ENCODE data around the gene CLECL1. TPM values are rescaled to one million over a fixed set of nuclear protein-coding genes. Genes with fewer than 3 reads are reported as not detected.

The CLECL1 gene
- total and polyA plus RNA-seq, 2 of the 13 experiments (the other 11 are each of a cell fraction or from before 2014, with no cell fraction given), result not detected

- TF ChIP-seq THRA (CRISPR knock-in tag; IDR thresholded peaks at IDR 0.05; ENCODE audit: borderline replicate concordance) (no peak), SUZ12 (IDR thresholded peaks at IDR 0.05; ENCODE audit: low read depth, low read length) (no peak), DNMT1 (CRISPR knock-in tag; IDR thresholded peaks at IDR 0.05) (no peak), ZNF280B (CRISPR knock-in tag; IDR thresholded peaks at IDR 0.05; ENCODE audit: borderline replicate concordance) (no peak)
Measured at GRCh38 chr12:9779209-9779608, 46.3 kb upstream of the CLECL1 start (continued).

GRCh38 chr12:9776781-9777180, 43.9 kb upstream of the CLECL1 start:
- H3K4me1 ChIP-seq (ENCODE audit: insufficient read depth, low read length), result no peaks in the 10 kb centered on the region
- no peak overlapping the region for H3K4me2 ChIP-seq (ENCODE audit: low read depth, low read length)
- CTCF ChIA-PET (ENCODE audit: low intra/inter-chr PET ratio, low total read pairs), result no interaction called here
- no peaks in the 10 kb centered on the region for H3K79me2 ChIP-seq (ENCODE audit: insufficient read depth, low read length)
- H3K9me3 ChIP-seq (ENCODE audit: low read length), result no peaks in the 10 kb centered on the region
- intact Hi-C loops (cut with micrococcal nuclease; ENCODE audit: unreplicated experiment) (no loop called here), in situ Hi-C loops (cut with HindIII; ENCODE audit: extremely low pct_ligation_motif_present, low pct_unique_long_range_greater_than_20kb) (no loop called here)
- H3K9ac ChIP-seq (ENCODE audit: insufficient read depth, low read depth, low read length), result no peak overlapping the region
- H4K20me1 ChIP-seq (ENCODE audit: insufficient read depth, low read length), result no peaks in the 10 kb centered on the region
- BruUV-seq (replicated peaks), result no TSS peak
- no peak overlapping the region for H3K27ac ChIP-seq (ENCODE audit: extremely low read length, insufficient read depth, low read length)
- POLR2A ChIA-PET, result no interaction called here
- DNase-seq (ENCODE audit: low spot score), result no peak
- no peaks in the 10 kb centered on the region for H3K27me3 ChIP-seq (ENCODE audit: control insufficient read depth in 1 of 2, insufficient read depth in 2 of 2, low read length in 2 of 2)
- no peak for ATAC-seq
- H2AFZ ChIP-seq (ENCODE audit: low read length), result no peak overlapping the region
- H3K4me3 ChIP-seq (replicated peaks in 1 of 3; ENCODE audit: insufficient read depth in 1 of 3, low read depth in 2 of 3, low read length in 3 of 3), result no peak overlapping the region
- H3K36me3 ChIP-seq (replicated peaks in 1 of 2; ENCODE audit: control insufficient read depth in 1 of 2, insufficient read depth in 2 of 2, low read length in 2 of 2), result no peaks in the 10 kb centered on the region
- FAIRE-seq, result no peak
- WGBS (ENCODE audit: low lambda C conversion rate), result 2% methylated on average over 3 of the region's 3 CpGs
- TF ChIP-seq IRF1 (CRISPR knock-in tag; IDR thresholded peaks at IDR 0.05; ENCODE audit: low read depth), result no peak
- no peak for TF ChIP-seq SOX13 (IDR thresholded peaks at IDR 0.05)
- no peak for TF ChIP-seq SOX13 (CRISPR knock-in tag; conservative IDR thresholded peaks at IDR 0.05 in 1 of 2, IDR thresholded peaks at IDR 0.05 in 1 of 2)
- TF ChIP-seq SAFB2 (CRISPR knock-in tag; IDR thresholded peaks at IDR 0.05; ENCODE audit: borderline replicate concordance, low read depth), result no peak
- no peak for TF ChIP-seq SUZ12 (IDR thresholded peaks at IDR 0.05; ENCODE audit: low read depth, low read length)
- TF ChIP-seq EP300 (IDR thresholded peaks at IDR 0.05; ENCODE audit: low read depth in 2 of 2, low read length in 2 of 2), result no peak
- no peak for TF ChIP-seq EP300 (CRISPR knock-in tag; IDR thresholded peaks at IDR 0.05; ENCODE audit: borderline replicate concordance)
- no peak for TF ChIP-seq PAX8 (CRISPR knock-in tag; IDR thresholded peaks at IDR 0.05; ENCODE audit: borderline replicate concordance)
- no peak for TF ChIP-seq RNF2 (conservative IDR thresholded peaks at IDR 0.05; ENCODE audit: low read depth)
- no peak for TF ChIP-seq MED13 (CRISPR knock-in tag; IDR thresholded peaks at IDR 0.05)
- no peak for TF ChIP-seq SP5 (CRISPR knock-in tag; IDR thresholded peaks at IDR 0.05; ENCODE audit: borderline replicate concordance, low read depth)
- no peak for TF ChIP-seq SNAI1 (CRISPR knock-in tag; IDR thresholded peaks at IDR 0.05; ENCODE audit: borderline replicate concordance)
- no peak for TF ChIP-seq GFI1 (CRISPR knock-in tag; IDR thresholded peaks at IDR 0.05; ENCODE audit: borderline replicate concordance)
- TF ChIP-seq NAIF1 (CRISPR knock-in tag; IDR thresholded peaks at IDR 0.05; ENCODE audit: borderline replicate concordance), result no peak
- TF ChIP-seq ZNF800 (CRISPR knock-in tag; IDR thresholded peaks at IDR 0.05), result no peak
- no peak for TF ChIP-seq KDM3A (CRISPR knock-in tag; IDR thresholded peaks at IDR 0.05; ENCODE audit: low read depth)

Measured in HepG2 (cell line).